Stomach (tissue), 4 donors: ENCODE results near the gene INPP5A.

Source experiments
- CTCF ChIP-seq, 7 experiments: fragments of 450-650 bp in 4 of 7; fragments of 200-600 bp in 3 of 7; sonication (generic) in 3 of 7; IDR thresholded peaks; one replicate each; pipeline ENCODE4 v1.5.1; 2016 to 2019; ENCODE audit warnings: antibody characterized with exemption in 7 of 7, control low read depth in 2 of 7, mild to moderate bottlenecking in 1 of 7
- EP300 ChIP-seq: sonication (generic); formaldehyde crosslinking; IDR thresholded peaks from one replicate; pipeline ENCODE4 v1.6.1; 2017; ENCODE audit warnings: antibody characterized with exemption
- POLR2AphosphoS5 ChIP-seq, 3 donors: sonication (generic); formaldehyde crosslinking; IDR thresholded peaks; one replicate each; pipeline ENCODE4 v1.6.1; 2016; ENCODE audit warnings: antibody characterized with exemption in 3 of 3

GRCh38 chr10:132583456-132583855 lies 45.9 kb downstream of the INPP5A start:
- TF ChIP-seq CTCF (IDR thresholded peaks at IDR 0.05) (no peak), POLR2AphosphoS5 (IDR thresholded peaks at IDR 0.05) (no peak), EP300 (no peak)
